Measurements from ENCODE around the gene EBF4. TPM values are rescaled to one million over a fixed set of nuclear protein-coding genes. Genes with fewer than 3 reads are reported as not detected.
A peak's percentile ranks its signal among the peaks of the same experiment; 100 is the strongest.
"Not testable (repeated sequence)": the region's sequence is repeated elsewhere in the genome, so short reads cannot be mapped to it uniquely, and the experiment has no call there.

Gene EBF4
- total and polyA plus RNA-seq, 12 donors = 1.6 to 29.7 (median 10.2) TPM

DNA sequence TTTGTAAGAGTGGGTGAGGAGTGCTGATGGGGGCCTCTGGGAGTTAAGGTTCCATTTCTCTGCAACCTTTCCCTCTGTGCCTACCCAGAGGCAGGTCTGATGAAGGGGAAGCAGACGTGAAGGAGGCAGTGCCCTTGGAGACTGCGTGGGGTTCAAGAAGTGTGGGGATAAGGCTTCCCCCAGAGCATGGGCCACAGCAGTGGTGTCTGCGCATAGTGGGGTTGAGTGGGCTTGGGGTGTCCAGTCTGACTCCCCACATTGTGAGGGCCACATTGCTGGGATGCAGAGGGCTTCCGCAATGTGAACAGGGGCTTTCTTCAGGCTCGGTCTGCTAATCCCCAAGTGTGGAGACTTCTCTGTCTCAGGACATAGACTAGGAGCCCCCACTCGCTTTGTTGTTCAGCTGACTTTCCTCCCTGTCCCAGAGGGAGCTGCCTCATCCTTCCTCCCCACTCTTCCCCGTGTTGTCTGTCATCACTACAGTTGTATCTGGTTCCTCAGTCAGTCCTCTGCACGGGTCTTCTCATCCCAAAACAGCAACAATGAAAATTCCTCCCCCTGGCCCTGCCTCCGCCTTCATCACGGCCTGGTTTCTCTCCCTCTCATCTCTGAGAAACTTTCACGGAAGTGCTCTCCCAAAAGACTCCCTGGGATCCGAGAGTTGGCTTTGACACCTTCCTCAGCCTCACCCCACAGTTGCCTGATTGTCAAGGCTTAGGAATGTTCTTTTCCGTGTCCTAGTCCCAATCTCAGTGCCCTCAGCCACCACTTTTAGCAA lies 2.8 kb downstream of the EBF4 start:
- 86 to 89% (median 88%) methylated on average over 13 of the region's 13 CpGs for WGBS, 4 donors
- H3K9me3 ChIP-seq (replicated peaks in 1 of 3) = no peaks in the 10 kb centered on the region
- intact Hi-C loops (cut with DNase I) = no loop called here
- H3K27me3 ChIP-seq = no peaks in the 10 kb centered on the region
- no peak overlapping the region for H3K4me3 ChIP-seq
- no peak overlapping the region for H3K27ac ChIP-seq
- peaks cover 0 to 3% of the 10 kb centered on the region in 2 donors for H3K4me1 ChIP-seq (replicated peaks in 1 of 2)
- TF ChIP-seq POLR2A (IDR thresholded peaks at IDR 0.05) = no peak
- TF ChIP-seq, protein P1, sequence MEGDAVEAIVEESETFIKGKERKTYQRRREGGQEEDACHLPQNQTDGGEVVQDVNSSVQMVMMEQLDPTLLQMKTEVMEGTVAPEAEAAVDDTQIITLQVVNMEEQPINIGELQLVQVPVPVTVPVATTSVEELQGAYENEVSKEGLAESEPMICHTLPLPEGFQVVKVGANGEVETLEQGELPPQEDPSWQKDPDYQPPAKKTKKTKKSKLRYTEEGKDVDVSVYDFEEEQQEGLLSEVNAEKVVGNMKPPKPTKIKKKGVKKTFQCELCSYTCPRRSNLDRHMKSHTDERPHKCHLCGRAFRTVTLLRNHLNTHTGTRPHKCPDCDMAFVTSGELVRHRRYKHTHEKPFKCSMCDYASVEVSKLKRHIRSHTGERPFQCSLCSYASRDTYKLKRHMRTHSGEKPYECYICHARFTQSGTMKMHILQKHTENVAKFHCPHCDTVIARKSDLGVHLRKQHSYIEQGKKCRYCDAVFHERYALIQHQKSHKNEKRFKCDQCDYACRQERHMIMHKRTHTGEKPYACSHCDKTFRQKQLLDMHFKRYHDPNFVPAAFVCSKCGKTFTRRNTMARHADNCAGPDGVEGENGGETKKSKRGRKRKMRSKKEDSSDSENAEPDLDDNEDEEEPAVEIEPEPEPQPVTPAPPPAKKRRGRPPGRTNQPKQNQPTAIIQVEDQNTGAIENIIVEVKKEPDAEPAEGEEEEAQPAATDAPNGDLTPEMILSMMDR (IDR thresholded peaks at IDR 0.05) = no peak
- peak in 2 of 7 donors; percentile 14 to 38 for DNase-seq
- H3K36me3 ChIP-seq (replicated peaks in 1 of 2) = no peaks in the 10 kb centered on the region

DNA sequence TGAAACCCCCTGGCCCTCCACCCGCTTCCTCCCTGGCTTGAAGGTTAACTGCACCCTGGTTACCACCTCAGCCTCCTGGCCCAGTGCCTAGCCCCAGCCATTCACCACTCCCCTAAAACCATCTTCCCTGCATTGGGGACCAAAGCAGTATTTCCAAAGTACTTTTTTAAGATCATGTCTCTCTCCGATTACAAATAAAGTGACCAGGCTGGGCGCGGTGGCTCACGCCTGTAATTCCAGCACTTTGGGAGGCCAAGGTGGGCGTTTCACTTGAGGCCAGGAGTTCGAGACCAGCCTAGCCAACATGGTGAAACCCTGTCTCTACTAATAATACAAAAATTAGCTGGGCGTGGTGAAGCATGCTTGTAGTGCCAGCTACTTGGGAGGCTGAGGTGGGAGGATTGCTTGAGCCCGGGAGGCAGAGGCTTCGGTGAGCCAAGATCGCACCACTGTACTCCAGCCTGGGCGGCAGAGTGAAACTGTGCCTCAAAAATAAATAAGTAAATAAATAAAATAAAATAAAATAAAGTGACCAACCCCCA lies 3.5 kb downstream of the EBF4 start:
- H3K4me3 ChIP-seq; H3K4me1 ChIP-seq (replicated peaks in 1 of 2); H3K9me3 ChIP-seq (replicated peaks in 1 of 3); H3K27ac ChIP-seq; H3K36me3 ChIP-seq (replicated peaks in 1 of 2); intact Hi-C loops (cut with DNase I); H3K27me3 ChIP-seq: not testable (repeated sequence)
- DNase-seq = peak in 2 of 7 donors; percentile 8 to 21
- 91 to 97% (median 95%) methylated on average over 12 of the region's 12 CpGs for WGBS, 4 donors

DNA sequence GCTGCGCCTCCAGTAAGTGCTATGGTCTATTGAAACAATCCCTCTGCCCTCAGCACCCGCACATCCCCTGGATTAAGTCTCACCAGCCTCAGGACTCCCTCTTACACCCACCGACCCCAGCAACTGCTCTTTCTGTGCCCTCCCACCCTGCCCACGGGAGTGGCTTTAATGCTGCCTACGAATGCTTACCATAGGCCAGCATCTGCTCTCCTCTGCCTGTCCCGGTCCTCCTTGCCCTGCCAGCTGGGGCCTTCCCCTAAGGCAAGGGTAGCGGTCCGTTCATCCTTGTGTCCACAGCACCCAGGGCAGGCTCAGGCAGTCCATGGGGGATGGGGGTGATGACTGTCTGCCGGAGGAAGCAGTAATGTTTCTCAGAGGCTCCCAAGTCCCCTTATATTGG lies 4.1 kb downstream of the EBF4 start:
- H3K4me1 ChIP-seq (replicated peaks in 1 of 2) = peaks cover 0 to 3% of the 10 kb centered on the region in 2 donors
- no peak overlapping the region for H3K4me3 ChIP-seq
- intact Hi-C loops (cut with DNase I) = no loop called here
- H3K27me3 ChIP-seq = no peaks in the 10 kb centered on the region
- peak in 2 of 7 donors; percentile 10 to 30 for DNase-seq
- no peak overlapping the region for H3K27ac ChIP-seq
- no peaks in the 10 kb centered on the region for H3K36me3 ChIP-seq (replicated peaks in 1 of 2)
- WGBS, 4 donors = 92 to 95% (median 95%) methylated on average over 7 to 9 of the region's 9 CpGs
- TF ChIP-seq POLR2A (IDR thresholded peaks at IDR 0.05) = no peak
- TF ChIP-seq, protein P1 (IDR thresholded peaks at IDR 0.05) = no peak
- no peaks in the 10 kb centered on the region for H3K9me3 ChIP-seq (replicated peaks in 1 of 3)

DNA sequence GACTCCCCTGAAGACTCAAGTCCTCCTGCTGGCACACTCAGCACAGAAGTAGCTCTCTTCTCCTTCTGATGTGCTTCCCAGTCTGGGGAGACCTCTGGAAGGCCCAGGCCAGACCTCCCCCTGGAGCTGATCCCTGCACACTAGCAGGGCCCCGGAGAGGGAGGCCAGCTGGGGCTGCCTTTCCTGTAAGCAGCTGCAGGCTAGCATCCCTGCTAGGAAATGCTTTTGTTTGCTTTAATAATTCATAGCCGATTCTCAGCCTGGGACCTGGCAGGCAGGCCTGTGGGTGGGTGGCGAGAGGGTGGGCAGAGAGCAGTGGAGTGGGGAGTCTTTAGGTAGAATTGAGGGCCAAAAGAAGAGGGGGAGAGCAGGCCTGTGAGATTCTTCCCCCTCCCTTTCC lies 5.2 kb downstream of the EBF4 start:
- 70 to 86% (median 76%) methylated on average over 2 to 3 of the region's 3 CpGs for WGBS, 4 donors
- Histone ChIP-seq H3K27ac (no peak overlapping the region), H3K9me3 (replicated peaks in 1 of 3) (no peaks in the 10 kb centered on the region), H3K36me3 (replicated peaks in 1 of 2) (no peaks in the 10 kb centered on the region), H3K4me3 (no peak overlapping the region), H3K4me1 (replicated peaks in 1 of 2) (no peaks in the 10 kb centered on the region), H3K27me3 (no peaks in the 10 kb centered on the region)
- intact Hi-C loops (cut with DNase I) = no loop called here
- TF ChIP-seq POLR2A (IDR thresholded peaks at IDR 0.05) = no peak
- TF ChIP-seq, protein P1 (IDR thresholded peaks at IDR 0.05) = no peak
- peak in 1 of 7 donors; percentile 21 for DNase-seq
